ENCODE data around the gene PODNL1.

Gene PODNL1

GRCh38 chr19:13938301-13939064 is at the start of gene PODNL1:
Gene PODNL1, minus strand, starts transcription at chr19:13938417. Its CDS starts 236 bp downstream, at chr19:13938181.
- Histone ChIP-seq H3K4me3 (ENCODE audit: low read depth, low read length) (no peak within 1 kb of the TSS), H3K4me1 (ENCODE audit: control insufficient read depth, insufficient read depth, low read length) (no peaks in the 10 kb centered on the region), H3K36me3 (ENCODE audit: control insufficient read depth in 2 of 2, insufficient read depth in 1 of 2, low read length in 2 of 2) (no peaks in the 10 kb centered on the region; a peak in 1 of 3 replicates), H3K9me3 (ENCODE audit: control insufficient read depth, insufficient read depth, low read depth, low read length) (no peaks in the 10 kb centered on the region), H3K27ac (ENCODE audit: extremely low read depth, low read depth, low read length) (no peak within 1 kb of the TSS)
- TF ChIP-seq ATF2 (tag by site-specific recombination; IDR thresholded peaks at IDR 0.05; ENCODE audit: low read depth), result no peak
- 0 out of 2 replicates have a peak, but pooled peaks have one; percentile 50 for TF ChIP-seq PRDM10 (tag by site-specific recombination; IDR thresholded peaks at IDR 0.05)
- ChIA-PET CTCF (interaction anchor here (0.6 to 0.8 kb wide), 3 partner anchors 35 to 232 kb away, joined by 3 to 4 read pairs (median 3); partner anchors contain the start of gene ASF1B), POLR2A (interaction anchor here (1.1 kb wide), 1 partner anchor 17 kb away, joined by 5 read pairs; no protein-coding TSS in a partner anchor)

- H3K9me3 ChIP-seq (ENCODE audit: control insufficient read depth, insufficient read depth, low read depth, low read length), result no peaks in the 10 kb centered on the region
- TF ChIP-seq ZBTB48 (tag by site-specific recombination; IDR thresholded peaks at IDR 0.05), result 0 out of 2 replicates have a peak, but pooled peaks have one; percentile 8
- TF ChIP-seq ZNF19 (tag by site-specific recombination; IDR thresholded peaks at IDR 0.05; ENCODE audit: low read depth), result no peak
- TF ChIP-seq ZNF335 (tag by site-specific recombination; conservative IDR thresholded peaks at IDR 0.05), result peak; percentile 58; the same call in 1 of the 2 replicates
- peaks cover 8% of the 10 kb centered on the region for H3K4me1 ChIP-seq (ENCODE audit: control insufficient read depth, insufficient read depth, low read length)
- no peak overlapping the region for H3K4me3 ChIP-seq (ENCODE audit: low read depth, low read length)
- CTCF ChIA-PET, result interaction anchor here (0.6 kb wide), 1 partner anchor 14 kb away, joined by 3 read pairs; no protein-coding TSS in a partner anchor
- POLR2A ChIA-PET, result interaction anchor here (1.0 kb wide), 1 partner anchor 34 kb away, joined by 3 read pairs; no protein-coding TSS in a partner anchor
- peaks cover 5 to 25% of the 10 kb centered on the region in 2 experiments; a peak in 2 of 3 replicates for H3K36me3 ChIP-seq (ENCODE audit: control insufficient read depth in 2 of 2, insufficient read depth in 1 of 2, low read length in 2 of 2)
- peak overlapping the region; percentile 52; the same call in 1 of the 2 replicates for H3K27ac ChIP-seq (ENCODE audit: extremely low read depth, low read depth, low read length)
These were observed 49.1 kb upstream of the PODNL1 start for GRCh38 chr19:13987101-13987890.

DNA sequence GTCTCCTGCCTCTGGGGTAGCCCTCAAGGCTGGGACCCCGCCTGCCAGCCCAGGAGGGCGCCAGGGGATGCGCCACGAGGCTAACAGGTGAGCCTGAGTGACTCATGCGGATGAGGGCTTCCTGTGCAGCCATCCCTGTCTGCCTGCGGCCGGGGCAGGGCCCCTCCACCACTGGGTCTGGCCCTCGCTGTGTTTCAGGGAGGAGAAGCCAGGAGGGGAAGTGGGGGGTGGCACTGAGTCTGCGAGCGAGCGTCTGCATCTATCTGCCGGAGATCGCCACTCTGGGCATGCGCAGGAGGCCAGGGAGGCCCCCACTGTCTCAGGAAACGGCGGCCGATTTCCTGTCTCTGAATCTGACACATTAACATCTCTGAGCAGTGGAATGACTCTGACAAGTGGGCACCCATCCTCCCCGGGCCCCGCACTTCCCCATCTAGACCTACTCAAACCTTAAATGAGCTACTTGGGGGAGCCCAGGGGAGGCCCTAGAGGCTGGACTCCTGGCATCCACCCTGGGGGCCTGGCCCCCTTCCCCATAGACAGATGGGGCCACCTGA is 48.2 kb upstream of the PODNL1 start:
- POLR2A ChIA-PET, result interaction anchor here (1.0 to 1.5 kb wide), 2 partner anchors 16 to 33 kb away, joined by 3 read pairs; no protein-coding TSS in a partner anchor
- Histone ChIP-seq H3K4me3 (ENCODE audit: low read depth, low read length) (no peak overlapping the region), H3K4me1 (ENCODE audit: control insufficient read depth, insufficient read depth, low read length) (peaks cover 8% of the 10 kb centered on the region), H3K9me3 (ENCODE audit: control insufficient read depth, insufficient read depth, low read depth, low read length) (no peaks in the 10 kb centered on the region), H3K36me3 (ENCODE audit: control insufficient read depth in 2 of 2, insufficient read depth in 1 of 2, low read length in 2 of 2) (peaks cover 5 to 28% of the 10 kb centered on the region in 2 experiments; a peak in 2 of 3 replicates), H3K27ac (ENCODE audit: extremely low read depth, low read depth, low read length) (peak overlapping the region; percentile 52)
- CTCF ChIA-PET, result interaction anchor here (0.6 kb wide), 1 partner anchor 13 kb away, joined by 3 read pairs; no protein-coding TSS in a partner anchor
- TF ChIP-seq ZBTB17 (tag by site-specific recombination; IDR thresholded peaks at IDR 0.05) (0 out of 2 replicates have a peak, but pooled peaks have one; percentile 23), ZEB2 (tag by site-specific recombination; IDR thresholded peaks at IDR 0.05) (no peak), ZSCAN16 (tag by site-specific recombination; IDR thresholded peaks at IDR 0.05) (no peak), GLIS1 (tag by site-specific recombination; IDR thresholded peaks at IDR 0.05) (peak; percentile 87), HOXD13 (CRISPR knock-in tag; IDR thresholded peaks at IDR 0.05; ENCODE audit: borderline replicate concordance) (no peak), ZNF692 (tag by site-specific recombination; IDR thresholded peaks at IDR 0.05) (no peak), GLIS2 (tag by site-specific recombination; IDR thresholded peaks at IDR 0.05) (peak; percentile 45), SCRT2 (tag by site-specific recombination; IDR thresholded peaks at IDR 0.05) (peak; percentile 91)

Measured in HEK293 (cell line).